Measurements from ENCODE around the gene KRT12.
A peak's percentile ranks its signal among the peaks of the same experiment; 100 is the strongest.
"Not testable (repeated sequence)": the region's sequence is repeated elsewhere in the genome, so short reads cannot be mapped to it uniquely, and the experiment has no call there.

KRT12 gene

DNA sequence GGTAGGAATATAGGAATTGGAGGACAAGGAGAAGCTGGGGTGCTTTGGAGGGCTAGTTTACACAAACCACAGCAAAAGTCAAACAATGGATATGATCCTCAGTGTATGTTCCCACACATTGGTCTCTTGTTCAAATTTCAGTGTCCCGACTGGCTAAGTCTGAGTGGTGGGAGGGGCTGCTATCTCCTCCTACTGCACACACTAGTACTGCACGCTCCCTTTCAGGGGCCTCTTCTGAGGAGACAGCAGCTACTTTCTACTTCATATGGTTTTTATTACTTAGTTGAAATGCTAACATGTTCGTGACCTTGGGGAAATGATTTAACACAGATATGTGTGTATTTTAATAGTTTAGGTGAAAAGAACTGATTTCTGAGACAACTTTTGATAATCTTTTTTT lies 25.8 kb downstream of the KRT12 start:
- no peak for DNase-seq

DNA sequence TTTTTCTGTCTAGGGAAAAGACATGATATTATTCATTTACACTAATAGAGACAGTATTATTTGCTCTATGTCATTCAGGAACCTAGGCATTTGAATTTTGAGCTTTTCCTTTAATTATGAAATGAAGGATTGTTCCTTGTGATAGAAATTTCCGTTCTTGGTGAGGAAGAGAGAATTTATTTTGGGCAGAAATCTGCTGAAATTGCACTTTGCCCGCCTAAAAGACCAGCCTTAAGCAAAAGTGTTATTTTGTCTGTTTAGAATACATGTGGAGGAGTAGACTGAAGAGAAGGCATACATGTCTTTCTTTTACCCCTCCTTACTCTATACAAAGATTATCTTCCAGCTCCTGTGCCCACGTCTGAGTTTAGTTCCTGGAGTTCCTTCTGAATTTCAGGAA lies 27.8 kb downstream of the KRT12 start:
- no peak for DNase-seq

DNA sequence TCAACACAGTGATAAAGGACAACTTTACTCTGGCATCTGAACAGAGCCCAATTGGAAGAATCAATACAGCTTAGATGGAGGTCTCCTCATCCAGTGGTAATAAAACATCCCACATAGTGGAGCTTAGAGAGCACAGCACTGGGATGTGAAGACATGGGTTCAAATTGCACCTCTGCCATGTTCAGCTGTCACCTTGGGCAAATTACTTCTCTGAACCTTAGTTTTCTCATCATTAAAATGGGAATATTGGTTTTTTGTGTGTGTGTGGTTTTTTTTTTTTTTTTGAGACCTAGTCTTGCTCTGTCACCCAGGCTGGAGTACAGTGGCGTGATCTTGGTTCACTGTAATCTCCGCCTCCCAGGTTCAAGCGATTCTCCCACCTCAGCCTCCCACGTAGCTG lies 31.0 kb downstream of the KRT12 start:
- DNase-seq, result no peak

DNA sequence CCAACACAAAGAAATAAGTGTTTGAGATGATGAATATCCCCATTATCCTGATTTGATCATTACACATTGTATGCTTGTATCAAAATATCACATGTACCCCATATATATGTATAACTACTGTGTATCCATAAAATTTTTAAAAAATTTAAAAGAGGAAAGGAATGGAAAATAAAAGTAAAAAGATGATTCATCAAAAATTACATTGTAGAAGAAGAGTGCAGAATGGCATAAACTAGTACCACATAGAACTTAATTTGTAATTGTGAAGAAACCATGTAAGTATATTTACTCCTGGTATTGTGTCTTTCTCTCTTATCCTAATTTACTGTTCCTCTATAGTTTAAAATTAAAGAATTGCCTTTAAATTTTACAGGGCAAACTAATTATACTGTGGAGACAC lies 33.1 kb downstream of the KRT12 start:
- no peak for DNase-seq

DNA sequence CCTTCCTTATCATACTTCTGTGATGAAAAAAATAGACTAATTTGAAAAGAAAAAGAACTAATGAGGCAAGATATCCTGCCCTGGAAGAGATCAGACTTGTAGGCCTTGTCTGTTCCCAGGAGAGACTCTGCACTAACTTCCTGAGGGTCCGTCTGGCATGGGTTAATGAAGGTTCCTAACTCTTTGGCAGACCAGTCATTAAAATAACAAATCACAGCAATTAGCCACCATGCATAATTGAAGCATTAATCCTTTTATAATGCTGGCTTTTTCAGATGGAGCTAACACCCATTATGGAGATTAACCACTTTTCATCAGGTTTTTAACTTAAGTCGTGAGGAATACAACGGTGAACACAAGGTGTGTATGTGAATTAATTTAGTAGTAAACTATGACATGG lies 34.2 kb downstream of the KRT12 start:
- DNase-seq, result no peak

DNA sequence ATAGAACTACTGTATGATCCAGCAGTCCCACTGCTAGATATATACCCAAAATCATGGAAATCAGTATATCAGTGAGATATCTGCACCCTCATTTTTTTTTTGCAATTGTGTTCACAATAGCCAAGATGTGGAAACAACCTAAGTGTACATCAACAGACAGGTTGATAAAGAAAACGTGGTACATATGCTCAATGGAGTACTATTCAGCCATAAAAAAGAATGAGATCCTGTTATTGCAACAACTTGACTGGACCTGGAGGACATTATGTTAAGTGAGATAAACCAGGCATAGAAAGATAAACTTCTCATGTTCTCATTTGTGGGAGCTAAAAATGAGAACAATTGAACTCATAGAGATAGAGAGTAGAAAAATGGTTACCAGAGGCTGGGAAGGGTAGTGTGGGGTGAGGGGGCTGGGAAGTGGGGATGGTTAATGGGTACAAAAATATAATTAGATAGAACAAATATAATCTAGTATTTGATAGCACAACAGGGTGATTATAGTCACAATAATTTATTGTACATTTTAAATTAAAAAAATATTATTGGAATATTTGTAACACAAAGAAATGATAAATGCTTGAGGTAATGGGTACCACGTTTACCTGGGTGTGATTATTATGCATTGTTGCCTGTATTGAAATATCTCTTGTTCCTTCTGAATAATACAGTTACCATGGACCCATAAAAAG lies 36.8 kb downstream of the KRT12 start:
- DNase-seq, result no peak

DNA sequence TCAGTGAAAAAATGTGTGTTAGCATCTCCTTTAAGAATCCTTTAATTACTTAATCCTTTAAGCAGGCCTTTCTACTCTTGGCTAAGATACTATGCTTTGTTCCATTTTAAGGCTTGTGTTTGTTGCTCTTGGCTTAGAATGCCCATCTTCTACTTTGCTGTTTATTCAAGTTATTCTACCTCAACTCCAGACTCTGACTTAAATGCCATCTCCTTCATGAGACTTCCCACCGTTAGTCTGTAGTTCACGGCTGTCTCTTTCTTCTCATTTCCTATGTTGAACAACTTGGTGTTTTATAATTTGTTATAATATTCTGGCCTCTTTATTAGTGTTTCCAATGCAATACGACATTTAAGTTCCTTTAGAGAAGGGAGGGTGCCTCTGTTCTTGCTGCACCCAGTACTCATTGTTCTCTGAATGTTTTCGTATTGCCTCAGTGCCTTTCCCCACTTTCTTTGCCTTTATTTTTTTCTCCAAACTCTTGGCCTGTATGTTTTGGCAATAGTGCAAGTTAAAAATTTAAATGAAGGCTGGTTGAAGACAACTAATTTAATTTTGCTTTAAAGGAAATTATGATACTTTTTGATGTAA lies 38.5 kb downstream of the KRT12 start:
- no peak for DNase-seq

DNA sequence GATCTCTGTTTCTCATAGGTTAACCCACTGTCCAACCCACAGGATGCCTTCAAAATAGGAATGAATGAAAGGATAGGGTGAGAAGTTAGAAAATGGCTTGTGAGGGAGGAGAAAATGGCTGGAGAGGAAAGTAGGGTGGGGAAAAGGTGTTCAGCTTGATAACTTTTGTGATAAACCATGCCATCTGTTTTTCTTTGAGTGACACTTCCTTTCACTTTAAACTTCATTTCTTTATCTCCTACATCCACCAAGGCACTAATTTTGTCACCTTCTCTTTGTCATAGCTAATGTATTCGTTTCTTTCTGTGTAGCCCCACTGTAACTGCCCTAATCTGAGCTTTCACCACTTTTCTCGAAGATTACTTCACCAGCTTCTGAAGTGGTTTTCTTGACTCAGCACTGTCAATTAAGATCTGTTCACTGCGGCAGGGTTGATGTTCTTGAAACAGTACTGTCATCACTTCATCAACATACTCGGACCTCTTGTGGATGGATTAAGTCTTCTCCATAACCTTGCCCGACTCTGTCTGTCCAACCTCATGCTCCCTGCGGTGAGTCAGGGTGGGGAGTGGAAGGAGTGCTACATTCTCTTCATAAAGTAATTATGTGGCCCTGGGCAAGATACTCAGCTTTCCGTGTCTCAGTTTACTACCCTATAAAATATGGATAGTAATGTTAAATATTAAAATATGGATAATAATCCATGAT lies 39.1 kb downstream of the KRT12 start:
- no peak for DNase-seq

DNA sequence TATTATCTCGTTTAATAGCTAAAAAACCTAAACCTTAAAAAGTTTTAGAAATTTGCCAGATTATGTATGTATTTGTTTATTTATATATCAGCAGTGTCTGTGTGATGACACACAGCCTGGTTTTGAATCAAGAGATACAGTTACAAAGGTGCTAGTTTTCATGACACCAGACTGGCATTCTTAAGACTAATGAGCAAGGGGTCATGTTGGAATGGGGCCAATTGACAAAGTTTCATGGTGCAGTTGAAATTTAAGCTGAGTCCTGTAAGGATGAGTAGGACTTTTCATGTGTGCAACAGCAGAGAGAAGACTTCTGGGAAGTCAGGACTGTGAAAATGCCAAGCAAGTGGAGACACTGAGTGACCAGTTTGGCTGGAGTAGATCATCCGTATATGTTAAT lies 41.4 kb downstream of the KRT12 start:
- no peak for DNase-seq

DNA sequence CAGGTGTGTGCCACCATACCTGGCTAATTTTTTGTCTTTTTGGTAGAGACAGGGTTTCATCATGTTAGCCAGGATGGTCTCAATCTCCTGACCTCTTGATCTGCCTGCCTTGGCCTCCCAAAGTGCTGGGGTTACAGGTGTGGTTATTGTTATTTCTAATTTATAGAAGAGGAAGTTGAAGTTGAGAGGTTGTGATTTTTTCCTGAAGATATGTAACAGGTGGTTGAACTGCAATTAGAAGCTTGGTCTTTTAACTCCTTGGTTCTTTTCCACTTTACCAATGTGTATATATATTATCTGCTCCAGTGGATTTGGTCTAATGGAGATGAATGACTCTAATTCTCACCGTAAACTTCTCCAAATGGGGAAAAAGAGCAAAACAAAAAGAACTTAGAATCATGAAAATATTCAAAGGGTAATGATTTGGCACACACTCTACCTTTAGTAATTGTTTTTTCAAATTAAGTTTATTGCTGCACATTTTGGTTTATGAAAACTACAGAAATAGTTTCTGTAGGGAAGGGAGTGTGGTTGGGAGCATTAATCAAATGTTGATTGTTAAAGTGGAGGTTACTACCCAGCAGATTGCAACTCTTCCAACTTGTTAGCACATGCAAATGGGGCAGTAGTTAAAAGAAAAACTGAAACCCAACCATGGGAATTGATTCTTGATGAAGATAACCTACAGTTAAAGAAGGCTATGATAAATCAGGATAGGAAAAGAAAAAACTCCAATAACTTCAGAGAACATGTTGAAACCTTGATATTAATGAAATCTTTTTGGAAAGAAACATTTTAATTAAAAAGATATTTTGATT lies 42.8 kb downstream of the KRT12 start:
- DNase-seq, result no peak

DNA sequence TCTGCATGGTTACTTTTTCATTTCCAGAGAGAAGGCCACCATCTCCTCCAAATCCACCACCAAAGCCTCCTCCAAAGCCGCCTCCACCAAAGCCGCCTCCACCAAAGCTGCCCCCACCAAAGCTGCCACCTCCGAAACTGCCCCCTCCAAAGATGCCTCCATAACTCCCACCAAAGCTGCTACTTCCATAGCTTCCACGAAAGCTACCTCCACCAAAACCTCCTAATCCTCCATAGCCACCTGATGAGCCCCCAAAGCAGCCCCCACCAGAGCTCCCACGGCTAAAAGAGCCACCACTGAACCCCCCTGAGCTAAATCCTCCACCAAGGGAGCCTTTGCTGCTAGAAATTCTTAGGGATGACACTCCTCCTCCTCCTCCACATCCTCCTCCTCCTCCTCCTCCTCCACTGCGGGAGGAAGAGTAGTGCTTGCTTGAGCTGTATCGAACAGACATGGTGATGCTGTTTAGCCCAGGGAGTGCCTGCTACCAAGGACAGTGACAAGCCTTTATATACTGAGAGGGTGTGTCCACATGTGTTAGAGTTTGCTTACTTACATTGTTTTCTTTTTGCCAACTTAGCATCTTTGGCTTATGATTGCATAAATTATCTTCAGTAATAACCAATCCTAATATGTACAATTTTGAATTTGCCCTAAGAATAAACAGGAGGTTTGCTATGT lies 44.8 kb downstream of the KRT12 start, which contains the start of gene KRT10:
KRT10 (minus strand) TSS at position 483 of the 681 bp plus-strand sequence; CDS start at position 454, 29 bp downstream.
- no peak for DNase-seq

DNA sequence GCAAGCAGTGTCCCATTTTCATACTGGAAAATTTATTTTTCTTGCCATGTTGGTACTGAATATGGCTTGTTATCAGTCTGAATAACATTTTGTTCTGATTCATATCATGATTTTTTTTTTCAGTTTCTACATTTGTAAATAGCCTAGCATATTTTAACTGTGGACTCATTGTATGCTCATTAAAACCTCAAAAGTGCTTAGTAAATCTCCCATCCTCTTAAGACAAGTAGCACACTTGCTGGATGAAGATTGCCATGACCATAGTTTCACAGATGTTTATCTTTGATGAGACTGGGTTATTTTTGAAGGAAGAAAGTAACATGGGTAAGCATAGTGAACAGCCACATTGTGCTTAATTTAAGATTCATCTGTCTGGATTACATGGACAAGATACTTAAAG lies 45.5 kb downstream of the KRT12 start:
- no peak for DNase-seq

DNA sequence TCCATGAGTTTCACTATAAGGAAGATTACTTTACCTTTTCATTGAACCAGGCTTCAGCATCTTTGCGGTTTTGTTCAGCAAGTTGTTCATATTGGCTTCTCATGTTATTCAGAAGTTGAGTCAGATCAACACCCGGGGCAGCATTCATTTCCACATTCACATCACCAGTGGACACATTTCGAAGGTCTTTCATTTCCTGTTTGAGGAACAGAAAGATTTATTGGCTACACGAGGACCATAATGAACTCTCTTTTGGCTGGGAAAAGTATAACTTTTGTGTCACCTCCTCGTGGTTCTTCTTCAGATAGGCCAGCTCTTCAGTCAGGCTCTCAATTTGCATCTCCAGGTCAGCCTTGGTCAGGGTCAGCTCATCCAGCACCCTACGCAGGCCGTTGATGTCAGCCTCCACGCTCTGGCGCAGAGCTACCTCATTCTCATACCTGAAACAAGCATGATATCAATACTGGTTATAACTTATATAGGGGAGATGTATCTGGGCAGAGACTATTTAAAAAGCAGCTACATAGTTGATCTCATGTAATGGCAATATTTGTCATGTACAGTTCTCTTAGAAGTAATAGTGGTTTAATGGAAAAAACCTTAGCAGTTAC lies 46.7 kb downstream of the KRT12 start:
- no peak for DNase-seq

DNA sequence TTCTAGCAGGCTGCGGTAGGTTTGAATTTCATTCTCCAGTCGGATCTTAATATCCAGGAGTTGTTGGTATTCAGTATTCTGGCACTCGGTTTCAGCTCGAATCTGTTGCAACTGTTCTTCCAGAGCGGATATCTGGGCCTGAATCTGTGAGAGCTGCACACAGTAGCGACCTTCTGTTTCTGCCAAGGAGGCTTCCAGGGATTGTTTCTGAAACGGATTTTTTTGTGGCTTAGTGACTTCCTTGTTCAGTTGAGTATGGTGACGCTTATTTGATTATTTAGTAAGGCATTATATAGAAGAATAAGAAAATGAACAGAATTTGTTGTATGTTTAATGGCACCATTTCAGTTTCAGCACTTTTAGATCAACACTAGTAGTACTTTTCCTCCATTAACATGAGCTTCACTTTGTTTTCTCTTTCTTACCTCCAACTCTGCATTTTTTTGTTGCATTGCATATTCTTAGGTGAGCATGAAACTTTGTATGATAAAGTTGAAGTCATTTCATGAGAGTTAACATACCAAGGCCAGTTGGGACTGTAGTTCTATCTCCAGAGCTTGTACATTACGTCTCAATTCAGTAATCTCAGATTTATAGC lies 47.4 kb downstream of the KRT12 start:
- DNase-seq, result no peak

DNA sequence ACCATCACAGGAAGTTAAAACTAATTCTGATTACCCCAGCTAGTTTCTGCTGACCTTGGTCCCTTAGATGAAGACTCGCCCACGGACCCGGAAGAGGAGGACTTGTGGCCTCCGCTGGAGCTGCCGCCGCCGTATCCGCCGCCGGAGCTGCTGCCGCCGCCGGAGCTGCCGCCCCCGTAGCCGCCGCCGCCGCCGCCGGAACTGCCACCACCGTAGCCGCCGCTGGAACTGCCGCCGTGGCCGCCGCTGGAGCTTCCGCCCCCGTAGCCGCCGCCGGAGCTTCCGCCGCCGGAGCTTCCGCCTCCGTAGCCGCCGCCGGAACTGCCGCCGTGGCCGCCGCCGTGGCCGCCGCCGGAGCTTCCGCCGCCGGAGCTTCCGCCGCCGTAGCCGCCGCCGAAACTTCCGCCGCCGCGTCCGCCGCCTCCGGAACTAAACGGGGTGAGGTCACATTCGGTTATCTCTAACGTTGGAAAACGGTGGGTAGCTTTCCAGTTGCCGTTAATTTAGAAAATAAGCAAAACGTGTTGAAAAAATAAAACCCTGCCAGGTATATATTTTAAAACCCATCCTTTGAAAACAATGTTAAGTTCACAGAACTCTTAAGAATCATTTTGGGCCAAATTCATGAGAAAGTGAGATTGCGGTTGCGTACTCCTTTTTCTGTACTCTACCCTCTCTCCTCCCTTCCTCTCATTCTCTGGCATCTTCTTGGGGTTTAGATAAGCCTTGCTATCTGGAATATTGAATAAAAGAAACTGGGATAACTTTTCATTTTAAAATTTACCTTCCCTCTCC lies 48.1 kb downstream of the KRT12 start:
- peak; percentile 93 for DNase-seq

DNA sequence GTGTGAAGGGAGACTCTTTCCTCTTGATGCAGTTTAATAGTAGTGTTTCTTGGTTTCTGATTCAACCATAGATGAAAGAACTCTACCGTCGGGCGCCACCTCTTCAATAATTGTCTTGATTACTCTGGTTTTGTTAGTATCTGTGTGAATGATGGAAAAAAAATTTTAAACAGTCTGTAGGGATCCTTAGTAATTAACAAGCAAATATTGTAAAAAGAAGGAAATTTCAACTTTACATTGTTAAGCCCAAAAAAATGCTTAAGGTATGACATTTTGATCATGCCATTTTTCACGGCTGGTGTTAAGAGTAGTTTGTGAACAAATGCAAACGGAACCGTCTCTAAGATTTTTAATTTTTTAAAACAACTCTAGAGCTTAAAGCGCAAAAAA lies 48.7 kb downstream of the KRT12 start:
- DNase-seq, result no peak

DNA sequence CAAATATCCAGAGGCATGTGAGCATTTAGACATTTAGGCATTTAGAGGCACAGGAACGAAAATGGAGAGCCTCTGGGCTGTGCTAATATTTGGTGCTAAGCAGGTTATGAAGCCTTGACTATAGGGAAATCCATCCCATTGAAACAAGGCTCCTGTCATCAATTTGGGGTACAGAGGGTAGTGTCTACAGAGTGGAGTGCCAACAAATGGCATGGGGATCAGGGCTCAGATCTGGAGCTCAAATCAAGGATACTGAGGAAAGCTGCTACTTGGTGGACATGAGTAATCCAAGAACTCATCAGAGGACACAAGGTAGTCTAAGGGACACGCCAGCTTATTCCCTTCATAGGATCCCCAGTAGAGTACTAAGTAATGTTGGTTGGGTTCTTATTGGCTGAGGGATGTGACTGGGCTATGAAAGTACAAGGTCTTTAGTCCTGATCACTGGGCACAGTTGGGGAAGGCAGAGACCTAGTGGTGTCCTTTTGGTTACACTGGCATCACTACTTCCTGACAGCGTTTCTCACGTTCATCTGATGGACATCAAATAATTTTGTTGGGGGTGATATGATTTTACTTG lies 49.8 kb downstream of the KRT12 start:
- DNase-seq, result no peak

DNA sequence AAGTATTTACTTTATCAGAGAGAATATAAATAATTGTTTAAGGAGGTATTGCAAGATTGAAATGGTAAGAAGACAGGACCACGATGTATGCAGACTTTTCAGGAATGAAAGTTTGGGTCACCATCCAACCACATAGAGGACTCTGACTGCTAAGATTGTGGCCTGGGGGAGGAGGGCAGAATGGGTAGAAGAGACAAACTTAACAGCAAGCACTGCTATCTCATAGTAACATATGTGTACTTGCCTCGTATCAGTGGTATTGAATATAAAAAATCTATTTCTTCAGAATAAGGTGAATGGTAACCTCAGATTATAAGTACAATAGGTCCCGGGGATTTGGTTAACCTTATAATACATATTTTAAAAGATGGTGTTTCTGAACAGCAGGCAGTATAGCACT lies 50.5 kb downstream of the KRT12 start:
- DNase-seq, result no peak

DNA sequence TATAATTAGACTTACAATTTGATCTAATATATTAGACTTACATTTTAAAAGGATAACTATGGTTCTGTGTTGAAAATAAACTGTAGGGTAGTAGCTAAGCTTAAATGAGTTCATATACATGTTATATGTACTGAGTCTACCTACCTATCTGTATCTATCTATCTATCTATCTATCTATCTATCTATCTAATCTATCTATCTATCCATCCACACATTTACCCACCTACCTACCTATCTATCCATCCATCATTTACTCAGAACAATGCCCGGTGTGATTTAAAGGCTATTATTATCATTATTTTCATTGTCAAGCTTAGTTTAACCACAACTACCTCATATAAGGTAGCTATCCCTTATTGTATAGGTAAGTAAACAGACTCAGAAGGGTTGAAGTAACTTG lies 51.6 kb downstream of the KRT12 start:
- DNase-seq, result no peak

DNA sequence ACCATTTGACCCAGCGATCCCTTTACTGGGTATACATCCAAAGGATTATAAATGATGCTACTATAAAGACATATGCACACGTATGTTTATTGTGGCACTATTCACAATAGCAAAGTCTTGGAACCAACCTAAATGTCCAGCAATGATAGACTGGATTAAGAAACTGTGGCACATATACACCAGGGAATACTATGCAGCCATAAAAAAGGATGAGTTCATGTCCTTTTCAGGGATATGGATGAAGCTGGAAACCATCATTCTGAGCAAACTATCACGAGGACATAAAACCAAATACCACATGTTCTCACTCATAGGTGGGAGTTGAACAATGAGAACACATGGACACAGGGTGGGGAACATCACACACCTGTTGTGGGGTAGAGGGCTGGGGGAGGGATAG lies 52.4 kb downstream of the KRT12 start:
- DNase-seq, result not testable (repeated sequence)

DNA sequence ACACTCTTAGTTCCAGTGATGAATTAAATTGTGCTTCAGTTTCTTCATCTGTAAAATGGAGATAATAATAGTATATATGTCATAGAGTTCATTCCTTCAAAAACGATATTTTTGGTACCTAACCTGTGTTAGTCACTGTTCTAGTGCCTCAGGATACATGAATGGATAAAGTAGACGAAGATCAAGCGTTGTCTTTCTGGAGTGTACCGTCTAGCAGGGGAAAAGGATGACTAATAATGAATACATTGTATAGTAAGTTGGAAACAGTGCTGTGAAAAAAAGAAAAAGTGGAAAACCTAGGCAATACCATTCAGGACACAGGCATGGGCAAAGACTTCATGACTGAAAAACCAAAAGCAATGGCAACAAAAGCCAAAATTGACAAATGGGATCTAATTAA lies 53.2 kb downstream of the KRT12 start:
- DNase-seq, result no peak

All from NCI-H774 (cell line).